IPS-20b (cell line): ENCODE results near the gene TMPRSS9.
A peak's percentile ranks its signal among the peaks of the same experiment; 100 is the strongest.

Experiments used
- H3K27ac ChIP-seq: one replicate; pipeline ENCODE4 v1.5.1; 2013; ENCODE audit warnings: low read length
- H3K27me3 ChIP-seq: 2 replicates; pipeline ENCODE4 v1.6.1; 2013; ENCODE audit warnings: mild to moderate bottlenecking, low read length, inconsistent platforms; ENCODE audit not compliant: insufficient read depth
- H3K36me3 ChIP-seq: 2 replicates; pipeline ENCODE4 v1.6.1; 2013; ENCODE audit warnings: low read depth, mild to moderate bottlenecking, inconsistent platforms, low read length, moderate library complexity; ENCODE audit not compliant: insufficient read depth
- H3K4me1 ChIP-seq: 2 replicates; pipeline ENCODE4 v1.6.1; 2013; ENCODE audit warnings: mild to moderate bottlenecking, control low read depth, inconsistent platforms, low read length, moderate library complexity; ENCODE audit not compliant: insufficient read depth
- H3K4me3 ChIP-seq: 2 replicates; pipeline ENCODE4 v1.5.1; 2013; ENCODE audit warnings: mild to moderate bottlenecking, low read length, inconsistent platforms
- H3K9ac ChIP-seq: 2 replicates; pipeline ENCODE4 v1.6.1; 2013; ENCODE audit warnings: low read depth, mild to moderate bottlenecking, inconsistent platforms, low read length, moderate library complexity
- H3K9me3 ChIP-seq: 2 replicates; pipeline ENCODE4 v1.6.1; 2013; ENCODE audit warnings: mild to moderate bottlenecking, low read depth, low read length, inconsistent platforms; ENCODE audit not compliant: insufficient read depth

TMPRSS9 gene

GRCh38 chr19:2321565-2322283, 38.3 kb upstream of the TMPRSS9 start:
- Histone ChIP-seq H3K27me3 (no peaks in the 10 kb centered on the region), H3K4me3 (no peak overlapping the region), H3K27ac (no peak overlapping the region), H3K9ac (no peak overlapping the region), H3K4me1 (no peaks in the 10 kb centered on the region), H3K9me3 (no peaks in the 10 kb centered on the region), H3K36me3 (peaks cover 28% of the 10 kb centered on the region; the same call in 1 of the 2 replicates)

- no peak overlapping the region for H3K4me3 ChIP-seq
- H3K27ac ChIP-seq = no peak overlapping the region
- no peaks in the 10 kb centered on the region; the same call in 1 of the 2 replicates for H3K4me1 ChIP-seq
- no peaks in the 10 kb centered on the region for H3K9me3 ChIP-seq
- H3K36me3 ChIP-seq = peaks cover 28% of the 10 kb centered on the region; the same call in 1 of the 2 replicates
- no peaks in the 10 kb centered on the region for H3K27me3 ChIP-seq
- no peak overlapping the region for H3K9ac ChIP-seq
Observed at GRCh38 chr19:2323707-2324106, 36.4 kb upstream of the TMPRSS9 start.

GRCh38 chr19:2324220-2324948, 35.7 kb upstream of the TMPRSS9 start:
- no peak overlapping the region for H3K4me3 ChIP-seq
- H3K9ac ChIP-seq = no peak overlapping the region
- peaks cover 3% of the 10 kb centered on the region for H3K4me1 ChIP-seq
- H3K27ac ChIP-seq = no peak overlapping the region
- no peaks in the 10 kb centered on the region for H3K27me3 ChIP-seq
- H3K9me3 ChIP-seq = no peaks in the 10 kb centered on the region
- H3K36me3 ChIP-seq = peaks cover 28% of the 10 kb centered on the region; the same call in 1 of the 2 replicates

- peaks cover 28% of the 10 kb centered on the region; the same call in 1 of the 2 replicates for H3K36me3 ChIP-seq
- no peak overlapping the region for H3K27ac ChIP-seq
- no peaks in the 10 kb centered on the region for H3K27me3 ChIP-seq
- H3K4me1 ChIP-seq = peaks cover 10% of the 10 kb centered on the region
- no peaks in the 10 kb centered on the region for H3K9me3 ChIP-seq
- no peak overlapping the region for H3K9ac ChIP-seq
- no peak overlapping the region for H3K4me3 ChIP-seq
Observed at GRCh38 chr19:2325281-2326046, 34.6 kb upstream of the TMPRSS9 start.

GRCh38 chr19:2326699-2327360, 33.2 kb upstream of the TMPRSS9 start:
- Histone ChIP-seq H3K27ac (no peak overlapping the region), H3K36me3 (peaks cover 24% of the 10 kb centered on the region; the same call in 1 of the 2 replicates), H3K9ac (no peak overlapping the region), H3K4me1 (peaks cover 21% of the 10 kb centered on the region), H3K4me3 (0 out of 2 replicates have a peak overlapping the region, but pooled peaks have one; percentile 24), H3K9me3 (no peaks in the 10 kb centered on the region), H3K27me3 (no peaks in the 10 kb centered on the region)

- Histone ChIP-seq H3K36me3 (peaks cover 18% of the 10 kb centered on the region; the same call in 1 of the 2 replicates), H3K27ac (peak overlapping the region; percentile 88), H3K4me3 (peak overlapping the region; percentile 98), H3K9ac (peak overlapping the region; percentile 95), H3K9me3 (no peaks in the 10 kb centered on the region), H3K4me1 (peaks cover 21% of the 10 kb centered on the region), H3K27me3 (no peaks in the 10 kb centered on the region)
Observed at GRCh38 chr19:2327773-2328400, 32.2 kb upstream of the TMPRSS9 start.

GRCh38 chr19:2328401-2329148, 31.5 kb upstream of the TMPRSS9 start, which contains the start of the genes LSM7 and SPPL2B:
Gene LSM7 (minus strand): TSS chr19:2328586. CDS start chr19:2328566, 20 bp downstream.
Gene SPPL2B (plus strand): TSS chr19:2328684. CDS start chr19:2328710, 26 bp downstream.
- Histone ChIP-seq H3K9me3 (no peaks in the 10 kb centered on the region), H3K4me3 (peak within 1 kb of the TSS; percentile 98), H3K4me1 (peaks cover 21% of the 10 kb centered on the region), H3K27me3 (no peaks in the 10 kb centered on the region), H3K9ac (peak within 1 kb of the TSS; percentile 95), H3K36me3 (peaks cover 16% of the 10 kb centered on the region; the same call in 1 of the 2 replicates), H3K27ac (peak within 1 kb of the TSS; percentile 88)

- peaks cover 21% of the 10 kb centered on the region for H3K4me1 ChIP-seq
Observed at GRCh38 chr19:2329149-2329478, 31.0 kb upstream of the TMPRSS9 start.

GRCh38 chr19:2329501-2329916, 30.6 kb upstream of the TMPRSS9 start:
- H3K9me3 ChIP-seq = no peaks in the 10 kb centered on the region
- no peak overlapping the region for H3K27ac ChIP-seq
- H3K9ac ChIP-seq = peak overlapping the region; percentile 95
- H3K36me3 ChIP-seq = peaks cover 12% of the 10 kb centered on the region; the same call in 1 of the 2 replicates
- H3K4me1 ChIP-seq = peaks cover 21% of the 10 kb centered on the region
- peak overlapping the region; percentile 98 for H3K4me3 ChIP-seq
- H3K27me3 ChIP-seq = no peaks in the 10 kb centered on the region

More at GRCh38 chr19:2329149-2329478, 31.0 kb upstream of the TMPRSS9 start:
- Histone ChIP-seq H3K36me3 (peaks cover 16% of the 10 kb centered on the region; the same call in 1 of the 2 replicates), H3K9me3 (no peaks in the 10 kb centered on the region), H3K9ac (peak overlapping the region; percentile 95), H3K27me3 (no peaks in the 10 kb centered on the region), H3K4me3 (peak overlapping the region; percentile 98), H3K27ac (no peak overlapping the region)

- Histone ChIP-seq H3K9me3 (peaks cover under 1% of the 10 kb centered on the region; the same call in 1 of the 2 replicates), H3K4me3 (no peak overlapping the region), H3K4me1 (peaks cover 21% of the 10 kb centered on the region), H3K9ac (no peak overlapping the region), H3K27ac (no peak overlapping the region), H3K27me3 (no peaks in the 10 kb centered on the region), H3K36me3 (peaks cover 7% of the 10 kb centered on the region; the same call in 1 of the 2 replicates)
Observed at GRCh38 chr19:2330255-2330631, 29.8 kb upstream of the TMPRSS9 start.
